ENCODE results near the gene KRT1.
"Not testable (repeated sequence)": the region's sequence is repeated elsewhere in the genome, so short reads cannot be mapped to it uniquely, and the experiment has no call there.

Gene KRT1

DNA sequence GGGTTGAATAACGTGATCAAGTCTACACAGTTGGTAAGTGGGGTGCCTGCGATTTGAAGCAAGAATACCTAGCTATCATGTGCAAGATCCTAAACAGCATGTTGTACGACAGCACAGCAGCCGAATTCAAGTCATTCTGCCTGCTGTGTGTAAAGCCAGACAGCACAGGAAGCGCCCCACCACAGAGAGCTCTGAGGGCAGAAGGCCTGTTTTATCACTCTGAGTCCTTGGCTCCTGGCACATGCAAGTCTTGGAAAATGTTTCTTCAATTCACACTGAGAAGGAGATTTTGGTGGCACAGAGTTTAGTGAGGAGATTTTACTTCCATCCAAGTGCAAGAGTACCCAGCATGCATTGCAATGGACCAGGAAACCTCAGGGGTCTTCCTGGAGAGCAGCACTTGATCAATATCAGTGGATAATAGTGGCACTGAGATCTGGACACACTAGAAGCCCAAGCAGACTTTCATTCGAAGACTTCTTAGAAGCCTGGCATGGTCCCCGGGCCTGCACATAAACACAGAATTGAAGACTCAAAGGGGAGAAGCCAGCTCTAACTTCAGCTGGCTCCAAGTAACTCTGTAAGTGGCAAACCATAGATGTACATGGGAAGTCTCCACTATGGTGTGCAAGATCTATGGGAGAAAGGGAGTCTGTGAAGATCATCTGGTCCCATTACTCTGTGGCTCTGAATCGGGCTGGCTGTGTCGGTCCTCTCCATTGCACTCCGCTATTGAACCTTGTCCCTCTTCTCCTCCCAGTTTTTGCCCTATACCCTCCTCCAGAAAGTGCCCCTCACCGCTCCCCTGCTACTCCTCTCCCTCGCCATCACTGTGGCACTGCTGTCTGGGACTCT is 1.5 kb upstream of the KRT1 start:
- no peak for DNase-seq

DNA sequence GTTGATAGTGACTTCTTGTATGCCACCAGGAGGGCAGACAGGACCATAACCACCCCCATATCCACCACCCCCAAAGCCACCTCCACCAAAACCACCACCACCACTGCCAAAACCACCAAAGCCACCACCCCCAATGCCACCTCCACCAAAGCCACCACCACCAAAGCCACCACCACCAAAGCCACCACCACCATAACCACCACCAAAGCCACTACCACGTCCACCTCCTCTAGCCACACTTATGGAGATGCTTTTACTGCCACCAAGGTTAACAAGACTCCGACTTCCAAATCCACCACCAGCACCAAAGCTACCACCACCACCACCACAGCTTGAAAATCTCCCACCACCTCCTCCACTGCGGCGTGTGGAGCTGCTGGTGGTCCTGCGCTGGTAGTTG is 332 bp downstream of the KRT1 start:
- no peak for DNase-seq

GRCh38 chr12:52677671-52678070 is 2.5 kb downstream of the KRT1 start:
- DNase-seq, result no peak

DNA sequence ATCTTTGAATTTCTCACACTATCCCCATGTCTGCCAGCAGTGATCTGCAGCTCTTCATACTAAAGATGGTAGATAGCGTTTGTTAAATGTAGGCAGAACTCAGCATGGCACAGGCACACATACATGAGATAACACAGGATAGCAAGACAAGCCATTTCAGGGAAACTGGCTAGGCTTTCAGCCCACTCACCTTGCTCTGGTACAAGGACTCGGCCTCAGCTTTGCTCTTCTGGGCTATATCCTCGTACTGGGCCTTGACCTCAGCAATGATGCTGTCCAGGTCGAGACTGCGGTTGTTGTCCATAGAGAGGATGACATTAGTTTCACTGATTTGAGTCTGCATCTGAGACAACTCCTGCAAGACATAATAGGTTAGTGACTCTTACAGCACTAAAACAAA is 3.1 kb downstream of the KRT1 start:
- DNase-seq, result no peak

GRCh38 chr12:52676163-52676562 is 4.0 kb downstream of the KRT1 start:
- no peak for DNase-seq

GRCh38 chr12:52675301-52675701 is 4.9 kb downstream of the KRT1 start:
- no peak for DNase-seq

DNA sequence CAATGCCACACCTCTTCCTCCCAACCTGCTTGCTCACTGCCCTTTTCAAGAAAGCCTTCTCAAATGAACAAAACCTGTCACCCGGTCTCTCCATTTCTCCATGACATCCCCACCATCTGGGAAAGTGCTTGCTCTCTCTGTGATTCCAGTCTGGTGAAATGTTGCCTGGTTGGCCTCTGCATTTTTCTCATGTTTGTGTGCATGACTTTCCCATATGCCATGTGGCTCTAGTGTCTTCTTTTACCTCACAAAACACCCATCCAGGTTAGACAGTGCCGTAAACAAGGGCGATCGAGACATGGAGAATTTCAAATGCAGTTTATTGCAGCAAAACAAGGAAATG is 5.8 kb downstream of the KRT1 start:
- no peak for DNase-seq

GRCh38 chr12:52673713-52674432 is 6.3 kb downstream of the KRT1 start:
- DNase-seq, result no peak

GRCh38 chr12:52673217-52673616 is 7.0 kb downstream of the KRT1 start:
- no peak for DNase-seq

- no peak for DNase-seq
These were observed 7.8 kb downstream of the KRT1 start for GRCh38 chr12:52672321-52672933.

- DNase-seq, result no peak
These were observed 9.2 kb downstream of the KRT1 start for GRCh38 chr12:52670961-52671360.

DNA sequence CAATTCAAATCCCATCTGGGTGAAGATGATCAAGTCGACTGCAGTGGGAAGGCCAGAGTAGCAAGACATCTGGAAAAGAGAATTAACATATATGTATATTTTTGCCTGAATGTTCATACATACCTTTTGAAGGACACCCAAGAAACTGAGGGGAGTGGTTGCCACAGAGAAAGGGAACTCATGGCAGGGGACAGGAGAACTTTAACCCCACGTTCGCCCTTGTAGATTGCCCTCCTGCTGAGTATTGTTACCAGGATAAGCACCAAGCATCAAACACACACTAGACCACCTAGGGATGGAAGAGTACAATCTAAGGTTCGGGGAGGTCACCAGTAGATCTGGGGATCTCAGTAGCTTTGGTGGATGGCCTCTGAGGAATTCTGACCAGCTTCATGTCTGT is 9.7 kb downstream of the KRT1 start:
- no peak for DNase-seq

DNA sequence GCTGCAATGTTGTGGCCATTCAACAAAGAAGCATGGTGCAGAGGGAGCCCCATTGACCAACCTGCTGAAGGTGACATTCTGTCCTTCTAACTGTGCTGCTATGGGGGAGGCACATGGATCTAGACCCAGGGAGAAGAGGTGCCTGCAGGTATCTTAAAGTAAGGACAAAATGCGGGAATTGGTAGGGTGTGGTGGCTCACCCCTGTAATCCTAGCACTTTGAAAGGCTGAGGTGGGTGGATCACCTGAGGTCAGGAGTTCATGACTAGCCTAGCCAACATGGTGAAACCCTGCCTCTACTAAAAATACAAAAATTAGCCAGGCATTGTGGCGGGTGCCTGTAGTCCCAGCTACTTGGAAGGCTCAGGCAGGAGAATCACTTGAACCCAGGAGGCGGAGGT is 10.3 kb downstream of the KRT1 start:
- DNase-seq, result not testable (repeated sequence)

GRCh38 chr12:52669426-52669825 is 10.8 kb downstream of the KRT1 start:
- DNase-seq, result no peak

- DNase-seq, result no peak
These were observed 12.3 kb downstream of the KRT1 start for GRCh38 chr12:52667931-52668330.

DNA sequence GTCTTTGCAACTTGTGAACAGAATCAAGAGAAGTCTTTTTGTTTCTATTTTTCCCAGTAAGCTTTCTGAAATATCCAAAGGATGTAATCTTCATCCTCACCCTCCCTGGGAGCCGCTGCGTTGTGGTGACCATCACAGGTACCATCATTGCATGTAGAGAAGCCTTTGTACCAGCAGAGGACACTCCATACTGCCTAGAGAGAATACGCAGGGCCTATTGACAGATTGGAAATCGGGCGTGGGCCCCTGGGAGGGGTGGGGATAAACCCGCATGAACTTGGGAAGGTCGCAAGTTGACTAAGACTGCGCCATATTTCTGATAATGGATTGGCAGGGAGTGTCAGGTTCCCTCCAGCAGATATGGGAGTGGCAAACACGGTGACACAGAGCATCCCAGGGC is 12.7 kb downstream of the KRT1 start:
- no peak for DNase-seq

DNA sequence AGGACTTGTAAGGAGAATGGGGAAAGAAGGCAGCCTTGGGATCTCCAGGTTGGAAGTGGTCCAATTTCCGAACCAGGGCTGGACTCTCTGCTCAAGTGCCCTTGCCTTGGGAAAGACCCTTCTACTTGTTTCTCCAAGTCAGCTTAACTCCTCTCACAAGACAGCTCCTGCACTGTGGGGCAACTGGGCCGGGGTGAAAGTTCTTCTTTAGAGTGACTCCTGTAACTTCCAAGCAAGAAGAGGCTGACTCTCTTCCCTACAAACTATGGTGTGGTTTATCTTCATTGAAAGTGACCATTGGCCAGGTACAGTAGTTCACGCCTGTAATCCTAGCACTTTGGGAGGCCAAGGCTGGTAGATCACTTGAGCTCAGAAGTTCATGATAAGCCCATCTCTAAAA is 13.7 kb downstream of the KRT1 start:
- DNase-seq, result no peak

- DNase-seq, result no peak
These were observed 16.8 kb downstream of the KRT1 start for GRCh38 chr12:52663420-52663819.

DNA sequence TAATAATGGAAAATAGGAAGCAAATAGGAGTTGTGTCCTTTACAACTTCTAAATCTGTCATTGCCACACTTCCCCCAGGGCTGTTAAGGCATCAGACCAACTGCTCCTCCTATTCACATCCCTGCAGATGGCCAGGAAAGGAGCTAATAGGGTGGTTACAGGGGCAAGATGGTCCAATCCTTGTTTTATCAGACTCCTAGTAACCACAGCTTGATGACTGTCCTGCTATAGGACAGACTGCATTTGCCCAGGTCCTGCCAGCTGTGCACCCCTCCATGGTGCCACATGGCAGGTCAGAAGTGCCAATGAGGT is 17.3 kb downstream of the KRT1 start:
- no peak for DNase-seq

GRCh38 chr12:52662093-52662917 is 17.9 kb downstream of the KRT1 start:
- DNase-seq, result no peak

DNA sequence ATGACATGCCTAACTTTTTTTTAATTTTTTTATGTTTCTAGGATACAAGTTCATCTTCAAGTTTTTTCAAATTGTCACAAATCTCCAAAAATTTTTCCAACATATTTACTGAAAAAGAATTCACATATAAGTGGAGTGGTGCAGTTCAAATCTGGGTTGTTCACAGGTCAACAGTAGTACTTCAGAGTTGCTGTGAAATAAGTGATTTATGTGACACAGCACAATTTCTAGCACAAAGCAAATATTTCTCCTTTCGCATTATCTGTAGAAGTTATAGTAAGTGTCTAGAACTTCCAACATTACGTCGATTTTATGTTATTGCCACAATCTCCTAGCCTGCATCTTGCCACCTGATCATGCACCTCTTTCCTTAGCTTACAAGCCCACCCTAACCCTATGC is 18.5 kb downstream of the KRT1 start:
- no peak for DNase-seq

- no peak for DNase-seq
These were observed 19.2 kb downstream of the KRT1 start for GRCh38 chr12:52660934-52661499.

DNA sequence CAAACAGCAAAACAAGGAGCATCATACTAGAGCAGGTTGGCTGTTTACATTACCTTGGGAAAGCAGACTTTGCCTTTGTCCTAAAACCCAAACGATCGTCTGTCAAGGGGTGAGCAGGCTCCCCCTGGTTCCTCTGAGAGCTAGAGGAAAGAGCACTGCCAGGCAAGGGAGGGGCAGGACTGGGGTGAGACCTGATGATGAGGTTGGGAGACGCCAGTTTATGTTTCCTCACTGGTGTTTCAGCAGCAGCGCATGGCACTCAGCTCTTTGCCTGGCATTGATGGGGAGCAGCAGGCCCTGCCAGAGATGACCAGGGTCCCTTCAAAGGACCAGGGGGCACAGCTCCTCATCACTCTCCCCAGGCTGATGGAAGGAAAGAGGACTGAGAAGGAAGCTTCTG is 20.3 kb downstream of the KRT1 start:
- DNase-seq, result no peak

Data from DMS79 (cell line).